Left cardiac atrium (tissue), 4 donors: ENCODE measurements around the gene CHD2. TPM values are rescaled to one million over a fixed set of nuclear protein-coding genes. Genes with fewer than 3 reads are reported as not detected.

Experiments used
- ATAC-seq, 2 donors: fragments of 200-7000 bp; cut with Tn5 transposase; one replicate each; pipeline ENCODE4 v1.9.1; 2020; ENCODE audit warnings: mild to moderate bottlenecking in 2 of 2, moderate library complexity in 2 of 2
- DNase-seq: peaks from one replicate; pipeline ENCODE4 v3.0.0-alpha.2; 2020
- intact Hi-C, 2 donors: fragments of 100-400 bp; cut with DNase I; formaldehyde crosslinking; loops; one replicate each; pipeline versions ENCODE4 v1.14.1 to v1.15.1; 2022 to 2023
- microRNA-seq, 2 donors: library from miRNA; unstranded; fragments of <30 nt; microRNA quantifications; one replicate each; pipeline ENCODE4 v1.2.0, GENCODE V29; 2020
- total RNA-seq, 2 donors: library from RNA; stranded (reverse); fragmentation: NEBNext Ultra II Directional; extraction: Animal tissue kit (Norgen Biotek cat#: 25700); gene quantifications; one replicate each; pipeline ENCODE4 v1.2.1, GENCODE V29; 2021
- donor health status: DM: no; HTN: yes; CAD: no.
- donor health status: DM: no; HTN: yes; CAD: no; lungs with severe emphysema.
- donor health status: DM: yes; HTN: yes; CAD: no.
- donor health status: Dilated cardiomyopathy.

Gene CHD2
- total RNA-seq, 2 donors from 2014 or later, result 59.8 to 63.2 TPM

DNA sequence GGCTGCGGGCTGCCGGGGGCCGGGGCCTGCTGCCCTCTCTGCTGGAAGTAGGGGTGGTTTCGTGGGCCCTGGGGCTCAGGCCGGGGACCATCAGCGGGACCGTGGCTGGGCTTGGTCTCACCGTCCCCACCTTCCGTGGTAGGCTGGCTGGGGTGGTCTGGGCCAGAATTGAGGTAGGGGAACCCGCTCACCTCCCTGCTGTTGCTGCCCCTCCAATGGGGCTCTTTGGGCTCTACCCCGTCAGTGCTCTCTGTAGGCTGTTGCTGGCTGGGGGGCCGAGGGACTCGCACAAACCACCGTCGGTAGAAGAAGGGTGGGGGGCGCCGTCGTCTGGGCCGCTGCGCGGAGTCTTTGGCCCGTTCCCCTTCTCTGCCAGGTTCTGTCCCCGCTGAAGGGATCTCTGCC is 165.5 kb downstream of the CHD2 start:
- no peak for DNase-seq

DNA sequence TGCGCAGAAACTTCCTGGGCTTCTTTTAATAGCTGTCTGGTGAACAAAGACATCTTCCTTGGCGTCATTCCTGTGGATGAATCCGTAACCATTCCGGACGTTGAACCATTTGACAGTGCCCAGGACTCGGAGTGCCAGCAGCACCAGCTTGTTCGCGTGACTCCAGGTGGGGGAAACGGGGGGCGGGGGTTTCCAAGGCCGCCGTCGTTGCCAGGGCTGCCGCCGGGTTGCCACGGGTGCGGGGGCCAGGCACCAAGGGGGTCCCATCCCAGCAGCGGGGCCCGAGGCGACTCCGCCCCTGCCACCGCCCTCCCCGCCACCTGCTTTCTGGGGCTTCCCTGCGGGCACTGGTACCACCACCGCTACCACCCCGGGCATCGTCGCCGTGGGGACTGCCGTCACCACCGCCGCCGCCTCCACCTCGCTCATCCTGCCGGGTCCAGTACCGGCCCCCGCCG is 166.1 kb downstream of the CHD2 start:
- intact Hi-C loops, result no loop called here
- ATAC-seq (no peak), DNase-seq (no peak)

More for the DNA sequence above, 165.5 kb downstream of the CHD2 start:
- intact Hi-C loops, result no loop called here
- ATAC-seq, result no peak

DNA sequence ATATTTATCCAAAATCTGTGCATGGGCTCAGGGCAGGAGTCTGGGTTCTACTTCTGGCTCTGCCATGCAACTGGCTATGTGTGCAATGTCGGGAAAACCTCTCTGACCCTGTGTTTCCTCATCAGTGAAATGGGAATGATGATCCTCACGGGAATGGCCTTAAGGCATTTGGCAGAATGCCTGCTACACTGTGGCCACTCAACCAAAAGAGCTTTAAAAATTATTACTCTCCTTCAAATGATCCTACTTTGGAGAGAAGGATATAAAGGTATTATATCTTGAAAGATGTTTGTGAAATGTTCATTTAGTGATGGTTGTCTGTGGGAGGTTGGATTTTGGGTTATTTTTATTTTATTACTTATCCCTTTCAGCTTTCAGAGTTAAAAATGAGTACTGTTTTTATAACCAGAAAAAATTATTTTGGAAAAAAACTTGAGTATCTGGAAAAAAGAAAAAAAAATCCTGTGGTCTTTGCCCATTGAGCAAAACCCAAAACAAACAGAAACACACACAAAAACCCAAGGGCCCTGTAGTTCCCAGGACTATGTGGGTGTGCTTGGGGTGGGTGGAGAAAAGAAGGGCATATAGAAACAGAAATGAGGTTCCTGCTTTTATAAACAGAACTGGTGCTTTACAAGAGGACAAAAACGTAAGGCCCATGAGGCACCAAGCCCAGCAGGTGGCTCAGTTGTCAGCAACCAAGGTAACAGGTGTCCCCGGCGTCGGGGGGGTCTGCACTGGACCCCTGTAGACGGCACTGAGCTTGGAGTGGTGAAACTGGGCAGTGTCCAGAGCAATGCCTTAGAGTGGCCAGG is 166.9 kb downstream of the CHD2 start:
- no peak for ATAC-seq
- intact Hi-C loops, result no loop called here
- DNase-seq, result no peak

DNA sequence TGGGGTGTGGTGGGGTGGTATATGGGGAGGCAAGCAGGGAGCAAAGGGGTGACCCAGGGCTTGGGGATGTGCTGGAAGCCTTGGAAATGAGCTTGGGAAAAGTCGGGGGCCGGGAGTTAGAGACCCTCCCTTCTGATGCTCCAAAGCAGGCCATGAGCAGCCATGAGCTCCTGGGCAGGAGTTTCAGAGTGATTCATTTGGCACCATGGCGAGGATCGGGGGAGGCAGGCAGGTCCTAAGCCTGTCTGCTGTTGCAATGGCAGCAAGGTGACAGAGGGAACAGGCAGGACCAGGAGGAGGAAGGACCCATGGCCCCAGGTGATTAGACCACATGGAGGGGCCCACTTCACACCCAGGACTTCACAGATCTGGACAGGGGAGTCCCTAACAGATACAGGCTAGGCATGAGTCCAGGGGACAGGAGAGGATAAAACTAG is 167.5 kb downstream of the CHD2 start:
- DNase-seq (no peak), ATAC-seq (no peak)
- intact Hi-C loops, result no loop called here

DNA sequence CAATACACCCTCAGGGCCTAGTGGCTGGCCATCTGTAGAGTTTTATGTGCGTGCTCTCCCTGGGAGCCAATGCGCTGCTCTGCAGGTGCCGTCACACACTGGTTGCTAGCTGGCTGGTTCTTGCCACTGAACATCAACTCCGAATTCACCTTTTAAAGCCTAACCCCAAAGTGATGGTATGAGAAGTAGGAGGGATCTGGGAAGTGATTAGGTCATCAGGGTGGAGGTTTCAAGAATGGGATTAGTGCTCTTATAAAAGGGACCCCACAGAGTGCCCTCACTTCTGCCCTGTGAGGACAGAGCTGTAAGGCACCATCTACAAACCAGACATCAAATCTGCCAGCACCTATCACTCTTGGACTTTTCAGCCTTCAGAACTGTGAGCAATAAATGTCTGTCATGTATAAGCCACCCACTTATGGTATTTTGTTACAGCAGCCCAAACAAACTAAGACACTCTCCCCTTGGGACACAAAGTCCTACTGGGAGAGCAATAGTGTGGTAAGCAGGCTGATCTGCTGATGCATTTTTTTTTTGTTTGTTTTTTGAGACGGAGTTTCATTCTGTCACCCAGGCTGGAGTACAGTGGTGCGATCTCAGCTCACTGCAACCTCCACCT is 168.6 kb downstream of the CHD2 start:
- DNase-seq (no peak), ATAC-seq (no peak)
- intact Hi-C loops, result no loop called here

DNA sequence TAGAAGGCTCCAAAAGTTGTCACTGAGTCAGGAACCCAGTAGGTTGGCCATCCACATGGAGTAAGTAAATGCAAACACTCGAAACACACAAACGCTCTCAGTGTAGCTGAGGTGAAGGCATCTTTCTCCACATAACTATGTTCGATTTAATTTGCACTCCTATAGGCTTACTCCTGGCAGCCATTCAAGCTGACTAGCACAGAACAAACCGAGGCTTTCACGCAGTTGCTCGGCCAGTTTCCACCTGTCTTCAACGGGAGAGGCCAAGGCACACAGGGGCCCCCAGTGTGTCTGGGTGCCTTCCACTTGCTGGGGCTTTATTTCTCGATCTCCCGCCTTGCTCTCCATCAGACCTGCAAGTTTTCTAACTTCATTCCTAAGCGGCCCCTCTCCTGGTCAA is 170.0 kb downstream of the CHD2 start:
- ATAC-seq (no peak), DNase-seq (no peak)
- intact Hi-C loops, result no loop called here

DNA sequence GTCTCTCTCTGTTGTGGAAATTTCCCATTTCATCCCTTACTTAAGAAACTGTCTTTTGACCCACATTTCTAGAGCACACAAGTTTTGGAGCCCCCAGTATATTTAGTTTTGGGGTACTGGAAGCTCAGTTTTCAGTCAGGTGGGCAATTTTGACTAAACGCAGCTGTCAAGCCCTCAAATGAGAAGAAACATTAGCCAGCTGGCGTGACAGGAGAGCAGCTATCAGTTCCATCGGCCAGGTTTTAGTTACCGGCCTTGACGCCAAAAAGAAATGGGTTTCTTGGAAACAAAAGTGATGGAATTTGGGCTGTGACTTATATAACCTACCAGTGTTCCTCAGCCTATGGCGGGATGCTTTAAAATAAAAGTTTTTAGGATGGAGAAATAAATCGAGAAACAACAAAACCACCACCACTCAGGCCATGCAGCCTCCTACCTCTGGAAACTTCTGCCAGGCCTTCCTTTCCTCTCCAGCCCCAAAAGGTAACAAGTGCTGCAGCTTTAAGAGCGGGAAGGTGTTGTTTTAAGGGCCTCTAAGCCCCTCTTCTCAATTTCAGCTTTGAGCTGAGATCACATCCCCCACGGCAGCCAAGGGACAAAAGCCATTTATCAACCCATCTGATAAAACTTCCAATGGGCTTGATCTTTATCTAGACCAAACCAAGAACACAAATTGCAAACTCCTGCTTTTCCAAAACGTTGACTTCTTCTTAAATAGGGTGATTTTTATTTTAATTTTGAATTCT is 170.6 kb downstream of the CHD2 start:
- intact Hi-C loops, result no loop called here
- DNase-seq (no peak), ATAC-seq (no peak)

DNA sequence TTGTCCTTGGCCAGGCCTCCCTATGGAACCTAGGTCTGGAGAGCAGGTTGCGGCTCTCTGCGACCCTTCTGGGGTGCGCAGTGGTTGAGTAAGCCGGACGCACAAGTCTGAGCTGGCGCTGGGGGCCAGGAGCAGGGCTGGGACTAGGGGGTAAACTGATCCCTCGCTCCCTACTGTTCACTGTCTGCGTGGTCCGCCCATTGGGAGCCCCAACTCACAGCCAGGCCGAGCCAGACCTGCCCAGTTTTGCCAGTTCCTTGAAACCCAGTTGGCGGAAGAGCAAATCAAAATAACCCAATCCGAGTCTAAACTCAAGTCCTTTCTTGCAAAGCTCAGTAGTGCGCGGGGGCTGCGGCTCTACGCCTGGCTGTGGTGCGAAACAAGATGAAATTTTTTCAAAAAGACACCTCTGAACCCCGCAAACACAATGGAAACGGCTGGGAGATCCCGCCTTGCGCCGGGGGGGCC is 171.4 kb downstream of the CHD2 start:
- ATAC-seq (peak in 1 of 2 donors; percentile 7), DNase-seq (no peak)
- intact Hi-C loops, result no loop called here

DNA sequence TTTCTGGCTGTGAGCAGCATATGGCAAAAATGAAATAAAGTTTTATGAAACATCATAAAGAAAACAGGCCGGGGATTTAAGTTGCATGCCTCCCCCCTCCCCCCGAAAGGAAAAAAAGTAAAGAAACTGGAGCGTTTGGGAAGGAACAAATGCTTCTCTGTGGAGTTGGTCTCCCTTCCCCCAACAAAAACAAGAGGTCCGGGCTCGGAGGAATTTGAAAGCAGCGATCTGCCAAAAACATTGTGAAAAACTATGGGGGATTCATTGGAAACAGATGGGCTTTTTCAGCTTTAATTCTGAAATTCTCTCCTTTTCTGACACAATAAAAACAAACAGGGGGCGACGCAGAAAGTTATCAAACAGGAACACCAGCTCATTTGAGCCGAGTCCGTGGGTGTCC is 171.9 kb downstream of the CHD2 start:
- DNase-seq, result no peak
- ATAC-seq, result peak in 1 of 2 donors; percentile 23
- intact Hi-C loops, result no loop called here

DNA sequence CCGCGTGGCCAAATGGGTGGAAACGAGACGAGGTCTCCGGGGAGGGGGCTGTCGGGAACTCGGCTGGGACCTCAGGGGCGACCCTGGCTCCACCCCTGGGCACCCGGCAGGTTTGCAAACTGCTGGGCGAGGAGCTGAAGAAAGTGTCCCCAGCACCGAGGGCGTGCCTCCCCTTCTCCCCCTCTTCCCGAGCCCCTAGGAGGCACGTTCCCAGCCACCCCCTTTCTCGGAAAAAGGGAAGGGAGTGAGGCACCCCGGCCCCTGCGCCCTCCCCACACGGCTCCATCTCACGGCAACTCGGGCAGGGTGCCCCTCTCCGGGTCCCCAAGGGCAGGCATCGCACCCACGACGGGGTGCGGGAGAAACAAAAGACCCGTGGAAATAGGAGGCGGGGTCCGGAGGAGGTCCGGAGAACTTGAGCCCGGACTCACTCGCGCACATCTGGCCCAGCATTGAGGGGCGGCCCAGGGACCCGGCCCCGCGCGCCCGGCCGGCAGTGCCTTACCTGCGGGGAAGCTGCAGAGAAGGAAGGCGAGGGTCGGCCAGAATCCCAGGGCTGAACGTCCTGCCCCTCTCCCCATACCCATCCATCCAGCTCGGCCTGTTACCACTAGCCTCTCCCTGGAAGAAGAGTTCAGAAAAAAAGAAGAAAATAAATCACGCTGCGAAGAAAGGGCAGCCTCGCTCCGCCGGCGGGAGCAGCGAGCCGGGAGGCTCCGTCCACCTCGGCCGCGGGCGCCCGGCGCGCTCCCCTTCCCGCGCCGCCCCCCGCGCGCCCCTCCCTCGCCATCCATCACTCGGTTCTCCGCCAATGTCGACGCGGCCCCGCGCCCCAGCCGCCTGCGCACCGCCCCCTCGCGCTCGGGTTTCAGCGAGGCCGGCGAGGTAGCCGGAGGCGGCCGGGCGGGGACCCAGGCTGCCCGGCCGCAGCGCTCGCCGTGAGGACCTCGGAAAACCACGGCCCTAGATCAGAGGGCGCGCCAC is 172.6 kb downstream of the CHD2 start:
- DNase-seq, result peak; percentile 86
- ATAC-seq, result peak; percentile 91 to 93
- intact Hi-C loops, result no loop called here

DNA sequence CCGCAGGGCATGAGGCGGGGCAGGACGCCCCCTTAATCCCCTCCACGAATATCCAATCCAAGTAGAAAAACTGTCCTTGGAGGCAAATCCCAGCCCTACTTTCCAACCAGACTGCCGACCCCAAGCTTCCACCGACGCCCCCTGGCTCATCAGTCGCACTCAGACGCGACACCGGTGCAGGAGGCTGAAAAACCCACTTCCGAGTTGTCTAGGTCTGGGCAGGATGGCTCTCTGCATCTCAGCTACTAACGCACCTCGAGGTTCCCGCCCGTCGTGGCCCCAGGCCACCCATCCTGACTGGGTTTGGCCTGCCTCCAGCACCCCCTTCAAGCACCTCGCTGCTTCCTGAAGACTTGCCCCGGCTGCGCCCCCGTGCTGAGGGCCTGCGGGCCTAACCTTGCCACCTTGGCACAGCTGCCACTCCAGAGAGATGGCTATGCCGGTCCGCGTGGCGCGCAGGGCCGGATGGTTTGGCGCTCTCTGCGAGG is 173.4 kb downstream of the CHD2 start:
- ATAC-seq (peak; percentile 4 to 10), DNase-seq (no peak)
- intact Hi-C loops, result no loop called here

DNA sequence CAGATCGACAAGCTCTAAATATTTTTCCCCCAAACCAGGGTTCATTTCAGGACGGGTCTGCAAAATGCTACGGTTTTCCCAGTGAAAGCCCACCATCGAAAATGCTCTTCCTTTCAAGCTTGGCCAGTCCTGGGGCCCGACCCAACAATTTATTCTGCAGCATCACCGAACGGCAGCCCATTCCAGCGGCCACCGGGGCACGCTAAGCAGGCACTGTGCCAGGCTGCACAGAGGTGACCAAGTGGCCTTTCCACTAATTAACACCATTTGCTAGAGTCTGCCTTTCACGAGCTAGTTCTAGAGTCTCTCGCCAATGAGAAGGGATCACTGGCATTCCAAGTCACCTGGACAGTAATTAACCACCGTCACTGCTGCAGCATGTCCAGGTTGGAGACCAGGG is 174.5 kb downstream of the CHD2 start:
- DNase-seq, result no peak
- no peak for ATAC-seq

DNA sequence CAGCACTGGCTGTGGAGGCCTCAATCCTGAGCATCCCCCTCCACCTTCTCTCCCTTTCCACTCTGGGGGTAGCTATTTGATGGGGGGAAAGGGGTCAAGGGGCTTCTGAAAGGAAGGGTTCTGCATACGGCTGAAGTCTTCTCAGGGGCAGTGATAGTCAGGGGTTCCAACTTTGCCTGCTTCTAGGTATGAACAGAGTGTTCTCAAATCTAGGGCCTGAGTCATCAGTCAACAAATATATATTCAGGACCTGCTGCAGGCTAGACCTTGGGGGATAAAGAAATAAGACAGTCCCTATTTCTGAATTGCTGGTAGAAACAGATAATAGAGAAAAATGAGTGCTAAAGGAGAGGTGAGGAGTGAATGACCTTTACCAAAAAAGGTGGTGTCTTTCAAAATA is 176.1 kb downstream of the CHD2 start:
- ATAC-seq (no peak), DNase-seq (no peak)
- intact Hi-C loops, result no loop called here

More for the DNA sequence above, 174.5 kb downstream of the CHD2 start:
- intact Hi-C loops, result no loop called here

DNA sequence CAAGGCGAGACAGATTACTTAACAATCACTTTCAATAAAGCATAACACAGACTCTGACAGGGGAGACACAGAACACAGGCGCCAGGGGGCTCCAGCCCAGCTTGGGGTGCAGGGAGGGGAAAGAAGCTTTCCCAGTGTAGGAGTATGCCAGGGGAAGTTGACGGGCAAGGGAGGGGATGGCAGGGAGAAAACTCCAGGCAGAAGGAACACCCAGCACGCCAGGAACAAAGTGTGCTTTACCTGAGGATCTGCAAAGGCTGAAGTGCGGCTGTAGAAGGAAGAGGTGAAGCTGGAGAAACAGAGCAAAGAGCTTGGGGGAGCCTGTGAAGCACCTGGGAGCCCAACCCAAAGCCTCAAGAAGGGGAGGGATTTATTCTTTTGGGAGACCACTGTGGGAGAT is 176.8 kb downstream of the CHD2 start:
- DNase-seq (no peak), ATAC-seq (no peak)
- intact Hi-C loops, result no loop called here

Small RNAs within 50 kb of the gene (microRNA-seq; reads per million reads assigned to microRNA genes)
- gene MIR3175, result 0 reads per million in 2 donors

Other genes with a start within 250 kb of the CHD2 start
- 10 to 100 TPM in 1 of 2 donors, 1 to 10 TPM in 1; 9.9 to 15.6 TPM for gene FAM174B, start 244.5 kb upstream of the CHD2 start, total RNA-seq
- gene RGMA, start 188.9 kb downstream of the CHD2 start, total RNA-seq, result 10 to 100 TPM; 10.2 to 18.4 TPM